ENCODE data around the gene MTIF3.

The MTIF3 gene

DNA sequence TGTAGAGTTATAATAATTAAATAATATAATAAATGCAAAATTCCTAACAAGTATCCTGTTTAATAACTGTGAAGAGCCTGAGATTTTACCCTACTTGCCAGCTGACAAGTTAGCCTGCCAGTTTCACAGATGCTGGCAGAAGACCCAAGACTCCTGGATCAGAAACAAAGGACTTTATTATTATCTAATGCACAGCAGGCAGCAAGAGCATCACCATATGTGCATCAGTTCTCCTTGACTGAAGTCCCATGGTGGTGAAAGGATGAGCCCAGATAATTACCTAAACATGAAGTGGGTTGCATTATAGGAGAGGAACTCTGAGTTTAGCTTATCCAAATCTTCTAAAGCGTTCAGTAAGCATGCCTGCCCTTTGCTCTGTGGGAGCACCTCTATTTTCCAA lies 39.1 kb upstream of the MTIF3 start:
- no peak for DNase-seq (ENCODE audit: low read depth in 2 of 2)
- TF ChIP-seq CTCF (IDR thresholded peaks at IDR 0.05; ENCODE audit: low read depth, low read length) = no peak
- H3K4me3 ChIP-seq (replicated peaks in 1 of 2; ENCODE audit: low read depth in 2 of 2, low read length in 2 of 2) = no peak overlapping the region

- peak in 1 of 2 donors; percentile 5 for DNase-seq (ENCODE audit: low read depth in 2 of 2)
- no peak overlapping the region for H3K4me3 ChIP-seq (replicated peaks in 1 of 2; ENCODE audit: low read depth in 2 of 2, low read length in 2 of 2)
- TF ChIP-seq CTCF (IDR thresholded peaks at IDR 0.05; ENCODE audit: low read depth, low read length) = no peak
Measured at GRCh38 chr13:27487776-27488175, 37.4 kb upstream of the MTIF3 start.

DNA sequence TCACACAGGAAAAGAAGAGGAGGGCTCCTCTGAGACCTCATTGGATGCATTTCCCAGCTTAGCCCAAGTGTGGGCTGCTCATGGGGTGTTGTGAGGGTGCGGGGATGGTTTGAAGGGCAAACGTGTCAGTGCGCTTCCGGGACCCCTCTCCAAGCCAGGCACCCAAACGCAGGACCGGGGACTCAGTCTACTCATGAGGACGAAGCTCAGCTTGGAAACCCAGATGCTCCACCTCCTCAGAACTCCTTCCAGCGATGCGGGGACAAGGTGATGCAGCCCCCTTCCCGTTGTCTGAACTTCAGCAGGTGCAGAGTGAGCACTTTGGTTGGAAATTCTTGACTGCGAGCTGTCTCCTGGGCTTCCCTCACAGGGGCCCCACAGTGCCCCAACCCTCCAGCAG lies 33.1 kb upstream of the MTIF3 start:
- DNase-seq (ENCODE audit: low read depth in 2 of 2) = no peak
- TF ChIP-seq CTCF (IDR thresholded peaks at IDR 0.05; ENCODE audit: low read depth, low read length) = no peak
- H3K4me3 ChIP-seq (replicated peaks in 1 of 2; ENCODE audit: low read depth in 2 of 2, low read length in 2 of 2) = no peak overlapping the region

GRCh38 chr13:27482983-27483382 lies 32.6 kb upstream of the MTIF3 start:
- TF ChIP-seq CTCF (IDR thresholded peaks at IDR 0.05; ENCODE audit: low read depth, low read length) = no peak
- DNase-seq (ENCODE audit: low read depth in 2 of 2) = no peak
- H3K4me3 ChIP-seq (replicated peaks in 1 of 2; ENCODE audit: low read depth in 2 of 2, low read length in 2 of 2) = no peak overlapping the region

DNA sequence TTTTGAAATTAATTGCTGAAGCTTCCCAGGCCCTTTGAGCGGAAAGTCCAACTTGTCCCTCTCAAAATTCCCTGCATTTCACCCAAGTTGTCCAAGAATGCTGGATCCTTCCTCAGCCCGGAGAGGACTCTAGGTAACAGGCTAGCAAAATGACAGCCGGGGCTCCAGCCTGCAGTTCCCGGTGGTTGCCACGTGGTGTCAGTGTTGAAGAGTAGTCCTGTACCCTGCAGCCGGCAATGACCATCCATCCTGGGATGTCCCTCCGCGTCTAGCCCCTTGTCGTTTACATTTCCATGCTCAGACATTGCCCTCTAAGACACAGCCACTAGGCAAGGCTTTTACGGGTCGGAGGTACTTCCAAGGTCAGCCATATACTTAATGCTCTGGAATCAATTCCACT lies 31.4 kb upstream of the MTIF3 start:
- peak; percentile 35 to 56 for DNase-seq (ENCODE audit: low read depth in 2 of 2)
- TF ChIP-seq CTCF (IDR thresholded peaks at IDR 0.05; ENCODE audit: low read depth, low read length) = peak; percentile 89
- H3K4me3 ChIP-seq (replicated peaks in 1 of 2; ENCODE audit: low read depth in 2 of 2, low read length in 2 of 2) = no peak overlapping the region

DNA sequence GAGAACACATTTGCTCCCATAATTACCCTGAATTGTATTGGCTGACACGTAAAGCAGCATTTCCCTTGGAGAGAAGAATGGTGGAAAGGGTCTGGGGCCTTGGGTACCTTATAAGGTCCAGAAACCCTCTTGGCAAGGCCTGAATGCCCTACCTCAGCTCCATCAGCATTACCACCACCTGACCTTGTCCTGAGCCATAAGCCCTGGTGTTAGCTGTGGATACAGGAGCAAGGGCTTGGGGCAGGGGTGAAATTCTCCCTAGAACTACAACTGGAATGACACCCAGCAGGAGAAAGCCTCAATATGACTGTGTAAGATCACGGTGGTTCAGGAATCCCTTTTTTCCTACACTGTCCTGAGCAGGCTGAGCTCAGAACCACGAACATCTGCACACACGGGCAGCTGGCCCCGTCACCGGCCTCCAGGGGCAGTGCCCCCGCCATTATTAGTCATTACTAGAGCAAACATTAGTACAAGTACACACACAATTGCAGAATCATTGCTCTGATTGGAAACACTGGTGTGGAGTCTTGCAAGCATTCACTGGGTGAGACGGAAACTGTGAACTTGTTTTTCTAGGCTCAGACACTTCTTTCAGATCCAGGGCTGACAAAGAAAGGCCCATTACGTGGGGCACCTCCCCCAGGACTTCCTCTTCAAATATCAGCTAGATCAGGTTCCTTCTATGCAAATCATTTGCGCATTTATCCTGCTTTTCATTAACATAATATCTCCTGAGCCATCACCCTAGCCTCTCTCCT lies 26.8 kb upstream of the MTIF3 start:
- no peak overlapping the region for H3K4me3 ChIP-seq (replicated peaks in 1 of 2; ENCODE audit: low read depth in 2 of 2, low read length in 2 of 2)
- DNase-seq (ENCODE audit: low read depth in 2 of 2) = peak in 1 of 2 donors; percentile 62
- no peak for TF ChIP-seq CTCF (IDR thresholded peaks at IDR 0.05; ENCODE audit: low read depth, low read length)

Data from cardiac fibroblast (primary cell).